HL-60 (cell line): ENCODE measurements around the gene KDELR1.

Experiments used
- CTCF ChIP-seq: IDR thresholded peaks from one replicate; pipeline ENCODE4 v1.5.1; 2011; ENCODE audit warnings: low read length, control low read depth, inconsistent platforms; ENCODE audit not compliant: insufficient read depth
- GABPA ChIP-seq: IDR thresholded peaks from 2 replicates; pipeline ENCODE4 v1.6.1; 2012; ENCODE audit warnings: low read depth
- POLR2AphosphoS5 ChIP-seq: IDR thresholded peaks from 2 replicates; pipeline ENCODE4 v1.6.1; 2012; ENCODE audit warnings: low read depth
- REST ChIP-seq: IDR thresholded peaks from 2 replicates; pipeline ENCODE4 v1.6.1; 2012; ENCODE audit warnings: low read depth; ENCODE audit not compliant: insufficient replicate concordance

- TF ChIP-seq CTCF = no peak
- TF ChIP-seq POLR2AphosphoS5 = no peak
- no peak for TF ChIP-seq REST
- no peak for TF ChIP-seq GABPA
These were observed 26.6 kb downstream of the KDELR1 start for GRCh38 chr19:48364598-48365348.
